ENCODE measurements around the gene GPA33.

DNA sequence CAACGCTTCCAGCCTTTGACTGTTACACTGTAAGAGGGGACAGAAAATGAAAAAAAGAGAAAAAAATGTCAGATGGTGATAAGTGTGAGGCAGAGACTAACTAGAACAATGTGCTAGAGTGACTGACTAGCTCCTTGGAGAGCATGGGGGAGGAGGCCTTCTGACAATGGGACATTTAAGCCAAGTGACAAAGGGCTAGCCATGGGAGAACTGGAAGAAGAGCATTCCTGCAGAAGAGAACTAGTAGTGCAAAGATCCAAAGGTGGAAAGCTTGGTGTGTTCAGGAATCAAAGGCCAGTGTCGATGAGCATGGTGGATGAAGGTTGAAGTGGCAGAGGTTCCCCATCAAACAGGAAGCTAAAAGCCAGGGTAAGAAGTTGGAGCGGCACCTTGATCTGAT lies 29.5 kb upstream of the GPA33 start:
- TF ChIP-seq ATOH8 (CRISPR knock-in tag; IDR thresholded peaks at IDR 0.05; ENCODE audit: low read depth) (no peak), POLR2A (IDR thresholded peaks at IDR 0.05; ENCODE audit: low read length) (no peak), CTCF (IDR thresholded peaks at IDR 0.05) (no peak), JUNB (IDR thresholded peaks at IDR 0.05) (no peak)
